Stomach (tissue), 9 donors: ENCODE measurements around the gene GMDS. TPM values are rescaled to one million over a fixed set of nuclear protein-coding genes. Genes with fewer than 3 reads are reported as not detected.

Experiments
- DNase-seq, 2 donors: peaks; one replicate each; pipeline versions ENCODE4 v3.0.0 to v3.0.0-alpha.2; 2013 to 2019
- H3K27ac ChIP-seq, 5 donors: fragments of 200-600 bp in 4 of 5; sonication (generic) in 4 of 5; one replicate each; pipeline ENCODE4 v1.5.1; 2013 to 2019; ENCODE audit warnings: mild to moderate bottlenecking in 1 of 5, moderate library complexity in 1 of 5
- H3K27me3 ChIP-seq, 3 donors: fragments of 200-600 bp; sonication (generic); one replicate each; pipeline ENCODE4 v1.5.1; 2017 to 2019; ENCODE audit warnings: mixed run types in 1 of 3
- H3K36me3 ChIP-seq, 4 donors: fragments of 200-600 bp; sonication (generic); 1 replicate in 3 of 4; 2 replicates in 1 of 4; pipeline ENCODE4 v1.5.1; 2016 to 2019
- H3K4me1 ChIP-seq, 4 donors: fragments of 200-600 bp; sonication (generic); one replicate each; pipeline ENCODE4 v1.5.1; 2016 to 2019
- H3K4me3 ChIP-seq, 4 donors: fragments of 200-600 bp; sonication (generic) in 3 of 4; one replicate each; pipeline ENCODE4 v1.5.1; 2016 to 2019; ENCODE audit warnings: mild to moderate bottlenecking in 1 of 4
- H3K9me3 ChIP-seq, 4 donors: fragments of 200-600 bp; sonication (generic); one replicate each; pipeline ENCODE4 v1.5.1; 2016 to 2019
- CTCF ChIP-seq, 7 experiments: fragments of 450-650 bp in 4 of 7; fragments of 200-600 bp in 3 of 7; sonication (generic) in 3 of 7; IDR thresholded peaks; one replicate each; pipeline ENCODE4 v1.5.1; 2016 to 2019; ENCODE audit warnings: antibody characterized with exemption in 7 of 7, control low read depth in 2 of 7, mild to moderate bottlenecking in 1 of 7
- EP300 ChIP-seq: sonication (generic); formaldehyde crosslinking; IDR thresholded peaks from one replicate; pipeline ENCODE4 v1.6.1; 2017; ENCODE audit warnings: antibody characterized with exemption
- POLR2A ChIP-seq, 4 donors: fragments of 450-650 bp; IDR thresholded peaks; one replicate each; pipeline ENCODE4 v1.6.1; 2016; ENCODE audit warnings: antibody characterized with exemption in 4 of 4, control low read depth in 2 of 4, mild to moderate bottlenecking in 1 of 4, moderate library complexity in 1 of 4
- POLR2AphosphoS5 ChIP-seq, 3 donors: sonication (generic); formaldehyde crosslinking; IDR thresholded peaks; one replicate each; pipeline ENCODE4 v1.6.1; 2016; ENCODE audit warnings: antibody characterized with exemption in 3 of 3
- WGBS, 5 donors: extraction: QIAGEN DNeasy Blood & Tissue Kit in 3 of 5; methylation state at CpG; one replicate each; pipeline versions ENCODE4 v1.1.5 to v1.1.7; 2013 to 2018; 5-methylcytosine and 5-hydroxymethylcytosine counted together
- intact Hi-C: fragments of 100-400 bp; cut with DNase I; formaldehyde crosslinking; loops from one replicate; pipeline ENCODE4 v1.15.1; 2023; ENCODE audit warnings: low total_unique reads
- polyA plus RNA-seq, 3 donors: library from polyadenylated mRNA; stranded (reverse); fragments of 200-250 nt; gene quantifications; one replicate each; pipeline ENCODE4 v1.2.3, GENCODE V29; 2013
- total RNA-seq, 5 donors: library from RNA; depleted of rRNA; stranded (reverse); fragments of >200 nt; gene quantifications; one replicate each; pipeline versions ENCODE4 v1.1.0 to v1.2.3, GENCODE V29; 2014 to 2016
- donor health status: healthy with polysubstance abuse.
- donor health status: Bipolar disorder and iron deficiency.
- donor health status: healthy.

GMDS gene
- total and polyA plus RNA-seq, 8 donors: 83.7 to 262 (median 121) TPM

- H3K27ac ChIP-seq: no peak overlapping the region
- WGBS, 5 donors: 79 to 89% (median 81%) methylated on average over 4 of the region's 4 CpGs
- no peaks in the 10 kb centered on the region for H3K36me3 ChIP-seq
- TF ChIP-seq CTCF (IDR thresholded peaks at IDR 0.05) (no peak), POLR2AphosphoS5 (IDR thresholded peaks at IDR 0.05) (no peak), POLR2A (IDR thresholded peaks at IDR 0.05) (no peak), EP300 (no peak)
- H3K27me3 ChIP-seq: no peaks in the 10 kb centered on the region
- H3K9me3 ChIP-seq: peaks cover 0 to 7% (median 3%) of the 10 kb centered on the region in 4 donors
- H3K4me1 ChIP-seq: no peaks in the 10 kb centered on the region
- intact Hi-C loops: no loop called here
- H3K4me3 ChIP-seq: no peak overlapping the region
- no peak for DNase-seq
These were observed 72.0 kb downstream of the GMDS start for GRCh38 chr6:2173203-2173961.

- Histone ChIP-seq H3K4me3 (no peak overlapping the region), H3K27me3 (no peaks in the 10 kb centered on the region), H3K4me1 (peaks cover 2 to 15% (median 8%) of the 10 kb centered on the region in 4 donors), H3K36me3 (no peaks in the 10 kb centered on the region), H3K27ac (no peak overlapping the region), H3K9me3 (no peaks in the 10 kb centered on the region)
- WGBS, 5 donors: 58 to 79% (median 60%) methylated on average over 5 of the region's 5 CpGs
- intact Hi-C loops: no loop called here
- TF ChIP-seq CTCF (IDR thresholded peaks at IDR 0.05): no peak
- no peak for TF ChIP-seq POLR2AphosphoS5 (IDR thresholded peaks at IDR 0.05)
- TF ChIP-seq EP300: no peak
- DNase-seq: no peak
These were observed 73.7 kb downstream of the GMDS start for GRCh38 chr6:2171728-2172127.

GRCh38 chr6:2168480-2168879, 76.9 kb downstream of the GMDS start:
- Histone ChIP-seq H3K4me1 (peaks cover 4 to 20% (median 15%) of the 10 kb centered on the region in 4 donors), H3K4me3 (no peak overlapping the region), H3K27ac (no peak overlapping the region), H3K27me3 (no peaks in the 10 kb centered on the region), H3K9me3 (no peaks in the 10 kb centered on the region), H3K36me3 (no peaks in the 10 kb centered on the region)
- TF ChIP-seq EP300: no peak
- TF ChIP-seq POLR2AphosphoS5 (IDR thresholded peaks at IDR 0.05): no peak
- TF ChIP-seq POLR2A (IDR thresholded peaks at IDR 0.05): no peak
- DNase-seq: no peak
- intact Hi-C loops: no loop called here

- H3K9me3 ChIP-seq: no peaks in the 10 kb centered on the region
- intact Hi-C loops: no loop called here
- H3K27ac ChIP-seq: peak overlapping the region in 2 of 5 donors; percentile 4 to 20
- no peaks in the 10 kb centered on the region for H3K36me3 ChIP-seq
- 14 to 29% (median 21%) methylated on average over 1 of the region's 1 CpG for WGBS, 5 donors
- DNase-seq: peak in 1 of 2 donors; percentile 57
- TF ChIP-seq POLR2AphosphoS5 (IDR thresholded peaks at IDR 0.05) (peak in 1 of 3 donors; percentile 66), EP300 (no peak)
- H3K27me3 ChIP-seq: no peaks in the 10 kb centered on the region
- H3K4me3 ChIP-seq: no peak overlapping the region
- H3K4me1 ChIP-seq: peaks cover 9 to 34% (median 23%) of the 10 kb centered on the region in 4 donors
These were observed 78.7 kb downstream of the GMDS start for GRCh38 chr6:2166717-2167116.

GRCh38 chr6:2165286-2165685, 80.1 kb downstream of the GMDS start:
- Histone ChIP-seq H3K4me3 (no peak overlapping the region), H3K36me3 (no peaks in the 10 kb centered on the region), H3K4me1 (peaks cover 12 to 35% (median 24%) of the 10 kb centered on the region in 4 donors), H3K27ac (no peak overlapping the region), H3K27me3 (no peaks in the 10 kb centered on the region), H3K9me3 (no peaks in the 10 kb centered on the region)
- intact Hi-C loops: no loop called here
- no peak for DNase-seq
- 94 to 100% (median 96%) methylated on average over 1 of the region's 1 CpG for WGBS, 5 donors
- TF ChIP-seq POLR2A (IDR thresholded peaks at IDR 0.05): no peak
- no peak for TF ChIP-seq EP300
- TF ChIP-seq POLR2AphosphoS5 (IDR thresholded peaks at IDR 0.05): no peak
- TF ChIP-seq CTCF (IDR thresholded peaks at IDR 0.05): no peak
